Measurements from ENCODE around the gene KISS1. TPM values are rescaled to one million over a fixed set of nuclear protein-coding genes. Genes with fewer than 3 reads are reported as not detected.

KISS1 gene
- total RNA-seq, 1 donor from 2014 or later, result not detected

GRCh38 chr1:204152310-204153044 is 43.8 kb downstream of the KISS1 start:
- peak overlapping the region; percentile 88 to 94 for H3K27ac ChIP-seq
- DNase-seq (ENCODE audit: low spot score in 2 of 2), result no peak

GRCh38 chr1:204151552-204152309 is 44.6 kb downstream of the KISS1 start, which contains the start of gene ETNK2:
Gene ETNK2, minus strand, starts transcription at chr1:204152044. Its CDS starts 192 bp downstream, at chr1:204151852.
- H3K9me3 ChIP-seq, result no peaks in the 10 kb centered on the region
- H3K27me3 ChIP-seq, result no peaks in the 10 kb centered on the region
- H3K4me3 ChIP-seq, result peak within 1 kb of the TSS; percentile 89 to 90
- peak; percentile 35 to 87 for DNase-seq (ENCODE audit: low spot score in 2 of 2)
- TF ChIP-seq CTCF (IDR thresholded peaks at IDR 0.05), result no peak
- H3K4me1 ChIP-seq, result peaks cover 0 to 8% of the 10 kb centered on the region in 2 donors
- H3K36me3 ChIP-seq, result peaks cover 0 to under 1% of the 10 kb centered on the region in 2 donors
- peak within 1 kb of the TSS; percentile 88 to 94 for H3K27ac ChIP-seq
- intact Hi-C loops (cut with DNase I), result loop anchor here (2.0 to 5.0 kb wide), 3 partner anchors 23 to 356 kb away; no protein-coding TSS in a partner anchor

More at GRCh38 chr1:204152310-204153044, 43.8 kb downstream of the KISS1 start:
- intact Hi-C loops (cut with DNase I), result loop anchor here (5.0 kb wide), 1 partner anchor 355 kb away; no protein-coding TSS in a partner anchor
- no peak for TF ChIP-seq CTCF (IDR thresholded peaks at IDR 0.05)
- Histone ChIP-seq H3K4me1 (peaks cover 0 to 8% of the 10 kb centered on the region in 2 donors), H3K4me3 (peak overlapping the region; percentile 89 to 90), H3K36me3 (no peaks in the 10 kb centered on the region), H3K9me3 (no peaks in the 10 kb centered on the region), H3K27me3 (no peaks in the 10 kb centered on the region)

- Histone ChIP-seq H3K36me3 (peaks cover 0 to 7% of the 10 kb centered on the region in 2 donors), H3K4me1 (peaks cover 0 to 8% of the 10 kb centered on the region in 2 donors), H3K27ac (peak overlapping the region; percentile 88 to 94), H3K27me3 (no peaks in the 10 kb centered on the region), H3K9me3 (no peaks in the 10 kb centered on the region), H3K4me3 (peak overlapping the region; percentile 89 to 90)
- TF ChIP-seq CTCF (IDR thresholded peaks at IDR 0.05), result no peak
- no peak for DNase-seq (ENCODE audit: low spot score in 2 of 2)
- intact Hi-C loops (cut with DNase I), result loop anchor here (2.0 to 5.0 kb wide), 3 partner anchors 22 to 356 kb away; no protein-coding TSS in a partner anchor
These were observed 45.4 kb downstream of the KISS1 start for GRCh38 chr1:204150702-204151551.

- TF ChIP-seq CTCF (IDR thresholded peaks at IDR 0.05), result no peak
- H3K36me3 ChIP-seq, result peaks cover under 1 to 16% of the 10 kb centered on the region in 2 donors
- H3K4me3 ChIP-seq, result peak overlapping the region in 1 of 2 donors; percentile 89
- DNase-seq (ENCODE audit: low spot score in 2 of 2), result no peak
- peaks cover 0 to 8% of the 10 kb centered on the region in 2 donors for H3K4me1 ChIP-seq
- peak overlapping the region; percentile 88 to 94 for H3K27ac ChIP-seq
- no peaks in the 10 kb centered on the region for H3K27me3 ChIP-seq
- intact Hi-C loops (cut with DNase I), result loop anchor here (2.0 to 5.0 kb wide), 3 partner anchors 21 to 357 kb away; no protein-coding TSS in a partner anchor
- no peaks in the 10 kb centered on the region for H3K9me3 ChIP-seq
These were observed 46.4 kb downstream of the KISS1 start for GRCh38 chr1:204149635-204150565.
